ENCODE data around the gene NKTR.

The NKTR gene

DNA sequence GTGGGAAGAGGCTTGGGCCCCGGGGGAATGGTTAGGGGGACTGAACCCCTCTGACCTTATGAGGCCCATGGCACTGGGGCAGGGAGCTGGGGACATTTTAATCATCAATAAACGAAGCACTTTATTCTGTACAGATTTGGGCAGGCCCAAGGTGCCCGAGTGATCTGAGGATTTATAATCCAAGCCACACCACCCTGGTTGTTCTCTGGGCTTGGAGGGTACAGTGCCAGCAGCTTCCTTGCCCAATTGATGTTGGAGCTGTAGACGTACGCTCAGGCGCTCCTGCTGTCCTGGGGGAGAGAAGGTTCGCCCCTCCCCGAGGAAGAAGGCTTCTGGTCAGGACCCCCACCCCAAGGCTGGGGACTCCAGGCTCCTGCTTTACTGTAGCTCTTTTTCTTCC is 65.5 kb downstream of the NKTR start:
- Histone ChIP-seq H3K9me3 (replicated peaks; ENCODE audit: low read length) (no peaks in the 10 kb centered on the region), H3K36me3 (ENCODE audit: insufficient read depth, low read length) (peaks cover 18% of the 10 kb centered on the region), H3K4me2 (ENCODE audit: low read length) (no peak overlapping the region), H3K4me1 (ENCODE audit: control insufficient read depth, insufficient read depth, low read length) (no peaks in the 10 kb centered on the region), H3K27me3 (ENCODE audit: control insufficient read depth, insufficient read depth, low read length) (no peaks in the 10 kb centered on the region), H3K4me3 (ENCODE audit: low read length) (no peak overlapping the region), H3K9ac (ENCODE audit: low read depth, low read length) (no peak overlapping the region)

DNA sequence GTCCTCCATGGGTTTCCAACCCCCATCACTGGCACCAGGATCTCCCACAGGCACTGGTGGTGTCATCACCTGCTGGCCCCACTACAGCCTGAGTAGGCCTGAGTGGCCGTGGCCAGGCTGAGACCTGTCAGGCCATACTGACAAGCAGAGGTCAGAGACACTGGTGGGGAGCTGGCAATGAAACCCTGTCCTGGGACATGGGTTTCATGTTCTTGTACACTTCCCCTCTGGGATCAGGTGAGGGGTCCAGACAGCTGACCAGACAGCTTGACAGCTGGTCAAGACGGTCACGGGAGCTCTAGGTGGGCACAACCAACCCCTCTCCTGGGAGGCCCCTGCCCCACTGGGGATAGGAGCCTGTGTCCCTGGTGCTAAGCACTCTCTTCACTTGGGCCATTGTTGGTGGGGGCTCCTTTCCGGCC is 66.1 kb downstream of the NKTR start:
- Histone ChIP-seq H3K4me2 (ENCODE audit: low read length) (no peak overlapping the region), H3K4me1 (ENCODE audit: control insufficient read depth, insufficient read depth, low read length) (no peaks in the 10 kb centered on the region), H3K4me3 (ENCODE audit: low read length) (no peak overlapping the region), H3K9me3 (replicated peaks; ENCODE audit: low read length) (no peaks in the 10 kb centered on the region), H3K9ac (ENCODE audit: low read depth, low read length) (no peak overlapping the region), H3K36me3 (ENCODE audit: insufficient read depth, low read length) (peaks cover 12% of the 10 kb centered on the region), H3K27me3 (ENCODE audit: control insufficient read depth, insufficient read depth, low read length) (no peaks in the 10 kb centered on the region)

DNA sequence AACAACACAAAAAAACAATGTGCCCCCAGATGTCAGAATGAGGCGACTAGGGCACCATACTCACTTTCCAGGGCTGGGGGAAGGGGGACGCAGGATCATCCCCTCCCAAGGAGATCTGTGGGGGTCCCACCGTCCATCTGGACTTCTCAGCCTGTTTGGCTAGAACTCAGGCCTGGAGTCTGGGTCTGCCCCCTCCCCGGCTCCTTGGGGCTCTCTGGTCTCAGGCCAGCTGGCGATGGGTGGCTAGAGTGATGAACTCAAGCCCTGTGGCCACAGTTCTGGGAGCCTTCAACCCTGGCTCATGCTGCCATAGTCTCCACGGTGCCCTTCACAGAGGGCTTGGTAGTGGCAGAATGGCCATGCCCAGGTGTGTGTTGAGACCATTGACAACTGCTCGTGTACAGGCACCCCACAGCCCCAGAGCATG is 66.6 kb downstream of the NKTR start:
- Histone ChIP-seq H3K4me2 (ENCODE audit: low read length) (no peak overlapping the region), H3K27me3 (ENCODE audit: control insufficient read depth, insufficient read depth, low read length) (no peaks in the 10 kb centered on the region), H3K4me1 (ENCODE audit: control insufficient read depth, insufficient read depth, low read length) (no peaks in the 10 kb centered on the region), H3K9ac (ENCODE audit: low read depth, low read length) (no peak overlapping the region), H3K36me3 (ENCODE audit: insufficient read depth, low read length) (peaks cover 7% of the 10 kb centered on the region), H3K9me3 (replicated peaks; ENCODE audit: low read length) (no peaks in the 10 kb centered on the region), H3K4me3 (ENCODE audit: low read length) (no peak overlapping the region)

- Histone ChIP-seq H3K4me3 (ENCODE audit: low read length) (no peak overlapping the region), H3K4me1 (ENCODE audit: control insufficient read depth, insufficient read depth, low read length) (no peaks in the 10 kb centered on the region), H3K27me3 (ENCODE audit: control insufficient read depth, insufficient read depth, low read length) (no peaks in the 10 kb centered on the region), H3K36me3 (ENCODE audit: insufficient read depth, low read length) (peaks cover 2% of the 10 kb centered on the region), H3K9me3 (replicated peaks; ENCODE audit: low read length) (no peaks in the 10 kb centered on the region), H3K9ac (ENCODE audit: low read depth, low read length) (no peak overlapping the region), H3K4me2 (ENCODE audit: low read length) (no peak overlapping the region)
Measured at GRCh38 chr3:42667523-42668412, 67.3 kb downstream of the NKTR start.

DNA sequence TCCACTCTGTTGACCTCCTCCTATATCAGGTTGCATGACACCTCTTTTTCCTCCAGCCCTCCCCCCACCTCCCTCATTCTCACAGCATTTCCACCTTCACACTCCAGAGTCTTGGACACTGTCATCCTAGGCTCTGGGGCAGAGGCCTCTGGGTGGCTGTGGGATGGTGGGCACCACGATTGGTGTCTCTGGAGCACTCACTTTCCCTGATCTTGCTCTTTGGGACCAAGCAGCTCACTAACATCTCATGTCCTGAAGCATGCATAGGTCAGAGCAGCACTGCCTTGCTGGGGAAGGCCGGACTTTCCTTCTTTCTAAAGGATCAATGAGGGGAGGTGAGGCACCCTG is 67.9 kb downstream of the NKTR start:
- peaks cover 2% of the 10 kb centered on the region for H3K36me3 ChIP-seq (ENCODE audit: insufficient read depth, low read length)
- no peak overlapping the region for H3K4me3 ChIP-seq (ENCODE audit: low read length)
- no peaks in the 10 kb centered on the region for H3K27me3 ChIP-seq (ENCODE audit: control insufficient read depth, insufficient read depth, low read length)
- no peak overlapping the region for H3K9ac ChIP-seq (ENCODE audit: low read depth, low read length)
- no peaks in the 10 kb centered on the region for H3K9me3 ChIP-seq (replicated peaks; ENCODE audit: low read length)
- H3K4me2 ChIP-seq (ENCODE audit: low read length), result no peak overlapping the region
- no peaks in the 10 kb centered on the region for H3K4me1 ChIP-seq (ENCODE audit: control insufficient read depth, insufficient read depth, low read length)

DNA sequence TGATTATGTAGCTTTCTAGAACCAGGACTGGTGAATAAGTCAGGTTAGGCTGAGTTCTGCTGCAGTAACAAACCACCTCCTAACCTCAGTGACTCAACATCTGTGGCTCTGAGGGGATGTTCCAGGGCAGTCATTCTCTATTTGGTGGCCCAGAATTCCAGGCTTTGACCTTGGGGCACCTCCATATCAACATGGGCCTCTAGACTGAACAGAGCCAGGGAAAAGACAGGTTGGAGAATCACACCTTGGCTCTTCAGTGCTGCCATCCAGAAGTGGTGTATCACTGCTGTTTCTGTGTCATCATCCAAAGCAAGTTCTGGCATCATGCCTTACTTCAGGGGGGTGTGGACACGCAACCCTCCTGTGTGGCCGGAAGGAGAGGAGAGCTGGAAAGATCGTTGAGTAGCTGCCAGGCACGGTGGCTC is 68.3 kb downstream of the NKTR start:
- Histone ChIP-seq H3K9ac (ENCODE audit: low read depth, low read length) (no peak overlapping the region), H3K9me3 (replicated peaks; ENCODE audit: low read length) (no peaks in the 10 kb centered on the region), H3K27me3 (ENCODE audit: control insufficient read depth, insufficient read depth, low read length) (no peaks in the 10 kb centered on the region), H3K4me2 (ENCODE audit: low read length) (no peak overlapping the region), H3K4me3 (ENCODE audit: low read length) (no peak overlapping the region), H3K4me1 (ENCODE audit: control insufficient read depth, insufficient read depth, low read length) (no peaks in the 10 kb centered on the region), H3K36me3 (ENCODE audit: insufficient read depth, low read length) (peaks cover 2% of the 10 kb centered on the region)

- Histone ChIP-seq H3K4me3 (ENCODE audit: low read length) (no peak overlapping the region), H3K4me2 (ENCODE audit: low read length) (no peak overlapping the region), H3K9me3 (replicated peaks; ENCODE audit: low read length) (no peaks in the 10 kb centered on the region), H3K27me3 (ENCODE audit: control insufficient read depth, insufficient read depth, low read length) (no peaks in the 10 kb centered on the region), H3K4me1 (ENCODE audit: control insufficient read depth, insufficient read depth, low read length) (no peaks in the 10 kb centered on the region), H3K9ac (ENCODE audit: low read depth, low read length) (no peak overlapping the region), H3K36me3 (ENCODE audit: insufficient read depth, low read length) (no peaks in the 10 kb centered on the region)
Measured at GRCh38 chr3:42670051-42670576, 69.6 kb downstream of the NKTR start.

DNA sequence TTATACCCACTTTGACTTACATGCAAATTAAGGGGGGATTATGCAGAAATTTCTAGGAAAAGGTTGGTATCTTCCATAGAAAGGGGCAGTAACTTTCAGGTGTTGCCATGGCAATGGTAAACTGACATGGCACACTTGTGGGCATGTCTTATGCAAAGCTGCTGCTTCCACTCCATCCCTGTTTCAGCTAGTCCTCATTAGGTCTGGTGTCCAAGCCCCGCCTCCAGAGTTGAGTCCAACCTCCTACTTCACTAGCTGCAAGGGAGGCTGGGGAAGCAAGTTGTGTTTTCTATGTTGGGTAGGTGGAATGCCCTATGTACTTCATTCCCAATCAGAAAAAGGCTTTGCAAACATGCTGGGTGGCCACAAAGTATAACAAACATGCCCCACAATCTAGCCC is 70.2 kb downstream of the NKTR start:
- Histone ChIP-seq H3K36me3 (ENCODE audit: insufficient read depth, low read length) (no peaks in the 10 kb centered on the region), H3K9ac (ENCODE audit: low read depth, low read length) (no peak overlapping the region), H3K27me3 (ENCODE audit: control insufficient read depth, insufficient read depth, low read length) (no peaks in the 10 kb centered on the region), H3K4me2 (ENCODE audit: low read length) (no peak overlapping the region), H3K4me1 (ENCODE audit: control insufficient read depth, insufficient read depth, low read length) (no peaks in the 10 kb centered on the region), H3K9me3 (replicated peaks; ENCODE audit: low read length) (no peaks in the 10 kb centered on the region), H3K4me3 (ENCODE audit: low read length) (no peak overlapping the region)

DNA sequence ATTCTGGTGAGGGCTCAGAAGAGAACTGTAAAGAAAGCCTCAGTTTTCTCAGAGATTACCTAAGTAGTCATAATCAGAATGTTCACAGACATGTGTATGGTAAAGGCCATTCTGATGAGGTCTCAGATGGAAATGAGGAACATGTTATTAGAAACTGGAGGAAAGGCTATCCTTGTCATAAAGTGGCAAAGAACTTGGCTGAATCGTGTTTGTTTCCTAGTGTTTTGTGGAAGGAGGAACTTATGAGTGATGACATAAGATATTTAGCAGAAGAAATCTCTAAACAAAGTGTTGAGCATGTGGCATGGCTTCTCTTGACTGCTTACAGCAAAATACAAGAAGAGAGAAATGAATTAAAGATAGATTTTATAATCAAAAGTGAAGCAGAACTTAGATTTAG is 72.0 kb downstream of the NKTR start:
- Histone ChIP-seq H3K9ac (ENCODE audit: low read depth, low read length) (no peak overlapping the region), H3K36me3 (ENCODE audit: insufficient read depth, low read length) (no peaks in the 10 kb centered on the region), H3K4me3 (ENCODE audit: low read length) (no peak overlapping the region), H3K27me3 (ENCODE audit: control insufficient read depth, insufficient read depth, low read length) (no peaks in the 10 kb centered on the region), H3K4me1 (ENCODE audit: control insufficient read depth, insufficient read depth, low read length) (no peaks in the 10 kb centered on the region), H3K9me3 (replicated peaks; ENCODE audit: low read length) (no peaks in the 10 kb centered on the region), H3K4me2 (ENCODE audit: low read length) (no peak overlapping the region)

DNA sequence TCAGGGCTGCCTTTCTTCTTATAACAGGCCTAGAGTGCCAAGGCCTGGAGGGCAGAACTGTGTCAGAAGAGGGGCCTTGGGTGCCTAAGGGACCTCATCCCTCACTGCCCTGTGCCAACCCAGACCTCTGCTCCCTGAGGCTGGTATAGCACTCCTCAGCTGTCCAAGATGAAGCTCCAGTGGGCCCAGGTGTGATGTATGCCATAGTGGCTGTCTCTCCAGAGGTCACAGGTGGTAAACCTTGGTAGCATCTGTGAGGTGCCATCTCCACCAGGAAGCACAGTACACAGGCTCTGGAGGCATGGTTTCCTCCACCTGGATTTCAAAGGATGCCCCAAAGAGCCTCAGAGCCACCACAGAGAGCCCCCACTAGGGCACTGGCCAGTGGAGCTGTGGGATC is 72.6 kb downstream of the NKTR start:
- Histone ChIP-seq H3K36me3 (ENCODE audit: insufficient read depth, low read length) (no peaks in the 10 kb centered on the region), H3K4me3 (ENCODE audit: low read length) (no peak overlapping the region), H3K4me2 (ENCODE audit: low read length) (no peak overlapping the region), H3K9me3 (replicated peaks; ENCODE audit: low read length) (no peaks in the 10 kb centered on the region), H3K9ac (ENCODE audit: low read depth, low read length) (no peak overlapping the region), H3K4me1 (ENCODE audit: control insufficient read depth, insufficient read depth, low read length) (no peaks in the 10 kb centered on the region), H3K27me3 (ENCODE audit: control insufficient read depth, insufficient read depth, low read length) (no peaks in the 10 kb centered on the region)

GRCh38 chr3:42674146-42674545 is 73.7 kb downstream of the NKTR start:
- Histone ChIP-seq H3K4me3 (ENCODE audit: low read length) (no peak overlapping the region), H3K27me3 (ENCODE audit: control insufficient read depth, insufficient read depth, low read length) (peaks cover 2% of the 10 kb centered on the region), H3K9me3 (replicated peaks; ENCODE audit: low read length) (no peaks in the 10 kb centered on the region), H3K9ac (ENCODE audit: low read depth, low read length) (no peak overlapping the region), H3K36me3 (ENCODE audit: insufficient read depth, low read length) (no peaks in the 10 kb centered on the region), H3K4me1 (ENCODE audit: control insufficient read depth, insufficient read depth, low read length) (no peaks in the 10 kb centered on the region), H3K4me2 (ENCODE audit: low read length) (no peak overlapping the region)

DNA sequence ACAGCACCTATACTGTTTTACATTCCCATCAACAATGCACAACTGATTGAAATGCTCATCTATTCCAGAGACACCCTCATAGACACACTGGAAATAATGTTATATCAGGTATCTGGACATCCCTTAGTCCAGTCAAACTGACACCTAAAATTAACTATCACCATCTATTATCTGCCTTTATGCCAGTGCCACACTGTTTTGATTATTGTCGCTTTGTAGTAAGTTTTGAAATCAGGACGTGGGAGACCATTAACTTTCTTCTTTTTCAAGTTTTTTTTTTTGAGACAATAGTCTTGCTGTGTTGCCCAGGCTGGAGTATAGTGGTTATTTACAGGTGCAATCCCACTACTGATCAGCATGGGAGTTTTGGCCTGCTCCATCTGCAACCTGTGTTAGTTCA is 75.4 kb downstream of the NKTR start:
- no peaks in the 10 kb centered on the region for H3K36me3 ChIP-seq (ENCODE audit: insufficient read depth, low read length)
- peaks cover 5% of the 10 kb centered on the region for H3K27me3 ChIP-seq (ENCODE audit: control insufficient read depth, insufficient read depth, low read length)
- no peaks in the 10 kb centered on the region for H3K9me3 ChIP-seq (replicated peaks; ENCODE audit: low read length)
- no peak overlapping the region for H3K4me3 ChIP-seq (ENCODE audit: low read length)
- peaks cover 6% of the 10 kb centered on the region for H3K4me1 ChIP-seq (ENCODE audit: control insufficient read depth, insufficient read depth, low read length)
- no peak overlapping the region for H3K4me2 ChIP-seq (ENCODE audit: low read length)
- no peak overlapping the region for H3K9ac ChIP-seq (ENCODE audit: low read depth, low read length)

All from skeletal muscle satellite cell (primary cell).